Epithelial cell of esophagus (primary cell): ENCODE data around the gene WDPCP.

Experiments
- DNase-seq: peaks from one replicate; pipeline ENCODE4 v3.0.0; 2010; ENCODE audit warnings: low read depth
- H3K4me3 ChIP-seq: 2 replicates; pipeline ENCODE4 v1.5.1; 2011; ENCODE audit warnings: mild to moderate bottlenecking, low read length, control low read depth
- CTCF ChIP-seq: IDR thresholded peaks from 2 replicates; pipeline ENCODE4 v1.5.1; 2011; ENCODE audit warnings: low read depth, mild to moderate bottlenecking, low read length, control low read depth, inconsistent platforms; ENCODE audit not compliant: insufficient read depth; ENCODE audit errors: missing control alignments

Gene WDPCP

GRCh38 chr2:63514781-63515180, 73.5 kb downstream of the WDPCP start:
- no peak for TF ChIP-seq CTCF
- no peak for DNase-seq

DNA sequence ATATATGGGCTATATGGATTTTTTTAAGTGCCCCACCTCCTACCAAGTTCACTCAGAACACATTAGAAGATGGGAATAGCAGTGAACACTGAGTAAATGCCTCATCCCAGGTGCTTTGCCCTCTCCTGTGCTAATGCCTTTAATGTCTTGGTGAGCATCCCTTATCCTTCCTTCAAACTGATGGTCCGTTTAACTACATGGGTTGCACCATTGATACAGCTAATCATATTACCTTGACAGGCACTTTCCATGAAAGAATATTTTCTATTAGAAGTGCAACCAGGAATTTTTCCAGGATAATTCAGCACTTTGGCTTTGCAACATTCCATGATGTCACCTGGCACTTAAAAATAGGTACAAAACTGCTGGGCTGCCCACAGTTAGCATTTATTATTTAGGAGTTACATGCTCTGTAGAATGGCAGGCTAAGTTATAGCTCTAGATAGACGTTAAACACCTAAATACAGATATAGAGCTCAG, 74.0 kb downstream of the WDPCP start:
- no peak for DNase-seq
- no peak overlapping the region for H3K4me3 ChIP-seq
- no peak for TF ChIP-seq CTCF

More at GRCh38 chr2:63514781-63515180, 73.5 kb downstream of the WDPCP start:
- no peak overlapping the region for H3K4me3 ChIP-seq

- no peak for TF ChIP-seq CTCF
- no peak overlapping the region for H3K4me3 ChIP-seq
- DNase-seq: no peak
These were observed 82.0 kb downstream of the WDPCP start for GRCh38 chr2:63506320-63506719.

GRCh38 chr2:63503818-63504217, 84.5 kb downstream of the WDPCP start:
- no peak for DNase-seq
- TF ChIP-seq CTCF: no peak
- H3K4me3 ChIP-seq: no peak overlapping the region

DNA sequence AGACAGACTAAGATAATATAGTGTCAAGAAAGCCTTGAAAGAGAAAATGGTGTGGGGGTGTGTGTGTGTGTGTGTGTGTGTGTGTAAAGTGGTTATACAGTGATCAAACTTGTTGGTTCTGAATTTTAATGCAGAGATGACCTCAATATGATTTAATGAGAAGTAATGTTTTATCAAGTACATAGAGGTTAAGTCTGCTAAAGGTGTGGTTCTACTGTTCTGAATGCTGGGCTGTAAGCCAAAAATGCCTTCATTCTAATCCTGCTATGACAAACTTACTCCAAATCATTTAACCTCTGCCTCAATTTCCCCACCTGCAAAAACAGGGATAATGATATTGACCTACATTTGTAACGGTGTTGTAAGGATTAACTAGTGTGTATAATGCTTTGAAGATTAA, 87.9 kb downstream of the WDPCP start:
- TF ChIP-seq CTCF: no peak

GRCh38 chr2:63497576-63497975, 90.7 kb downstream of the WDPCP start:
- H3K4me3 ChIP-seq: no peak overlapping the region
- no peak for TF ChIP-seq CTCF
- peak; percentile 67 for DNase-seq

More for the DNA sequence above, 87.9 kb downstream of the WDPCP start:
- H3K4me3 ChIP-seq: no peak overlapping the region
- DNase-seq: peak; percentile 54

- DNase-seq: no peak
These were observed 93.3 kb downstream of the WDPCP start for GRCh38 chr2:63494968-63495367.

More at GRCh38 chr2:63494968-63495367, 93.3 kb downstream of the WDPCP start:
- TF ChIP-seq CTCF: no peak
- no peak overlapping the region for H3K4me3 ChIP-seq
